Transverse colon (tissue), 4 donors: Measurements from ENCODE around the gene CDH26. TPM values are rescaled to one million over a fixed set of nuclear protein-coding genes. Genes with fewer than 3 reads are reported as not detected.

Experiments used
- DNase-seq: peaks from one replicate; pipeline ENCODE4 v3.0.0-alpha.2; 2019
- H3K27ac ChIP-seq, 4 donors: fragments of 200-600 bp; sonication (generic); 2 replicates each; pipeline ENCODE4 v1.5.1; 2016 to 2018; ENCODE audit warnings: inconsistent platforms in 4 of 4
- H3K27me3 ChIP-seq: fragments of 200-600 bp; sonication (generic); 2 replicates; pipeline ENCODE4 v1.5.1; 2017; ENCODE audit warnings: inconsistent platforms
- H3K36me3 ChIP-seq, 4 donors: fragments of 200-600 bp; sonication (generic); 2 replicates each; pipeline ENCODE4 v1.5.1; 2017 to 2019; ENCODE audit warnings: inconsistent platforms in 4 of 4
- H3K4me1 ChIP-seq, 4 donors: fragments of 200-600 bp; sonication (generic); 2 replicates each; pipeline ENCODE4 v1.5.1; 2017 to 2020; ENCODE audit warnings: inconsistent platforms in 4 of 4
- H3K4me3 ChIP-seq, 4 donors: fragments of 200-600 bp; sonication (generic); 1 replicate in 1 of 4; 2 replicates in 3 of 4; pipeline versions ENCODE4 v1.5.1 to v1.6.1; 2017 to 2019; ENCODE audit warnings: inconsistent platforms in 4 of 4
- H3K9me3 ChIP-seq, 2 donors: fragments of 200-600 bp; sonication (generic); 2 replicates each; pipeline ENCODE4 v1.5.1; 2017 to 2019; ENCODE audit warnings: inconsistent platforms in 2 of 2
- EP300 ChIP-seq: sonication (generic); formaldehyde crosslinking; IDR thresholded peaks from one replicate; pipeline ENCODE4 v1.6.1; 2017; ENCODE audit warnings: antibody characterized with exemption, low read depth
- POLR2A ChIP-seq: fragments of 450-650 bp; IDR thresholded peaks from one replicate; pipeline ENCODE4 v1.6.1; 2016; ENCODE audit warnings: antibody characterized with exemption, mild to moderate bottlenecking, moderate library complexity
- POLR2AphosphoS5 ChIP-seq, 3 donors: sonication (generic); formaldehyde crosslinking; IDR thresholded peaks; one replicate each; pipeline ENCODE4 v1.6.1; 2016; ENCODE audit warnings: antibody characterized with exemption in 3 of 3
- WGBS, 2 donors: methylation state at CpG; one replicate each; pipeline ENCODE4 v1.1.5; 2018; ENCODE audit warnings: low coverage in 1 of 2; 5-methylcytosine and 5-hydroxymethylcytosine counted together
- in situ Hi-C, 4 donors: fragments of 200-750 bp; cut with MboI; loops; one replicate each; pipeline versions ENCODE4 v1.15.0 to v1.15.1; 2017; ENCODE audit warnings: low sequenced_read_pairs in 3 of 4, low pct_ligation_motif_present in 1 of 4, low pct_unique_long_range_greater_than_20kb in 1 of 4
- intact Hi-C: fragments of 100-400 bp; cut with DNase I; formaldehyde crosslinking; loops from one replicate; pipeline ENCODE4 v1.15.1; 2023; ENCODE audit warnings: low total_unique reads
- total RNA-seq, 4 donors: library from RNA; depleted of rRNA; stranded (reverse); fragments of >200 nt; gene quantifications; one replicate each; pipeline ENCODE4 v1.1.0, GENCODE V29; 2016
- TF ChIP-seq, protein P1 (sequence below), 5 experiments: fragments of 200-600 bp in 3 of 5; fragments of 450-650 bp in 2 of 5; sonication (generic) in 3 of 5; IDR thresholded peaks; 1 replicate in 2 of 5; 2 replicates in 3 of 5; pipeline ENCODE4 v1.5.1; 2016 to 2017; ENCODE audit warnings: antibody characterized with exemption in 5 of 5, inconsistent platforms in 3 of 5, mild to moderate bottlenecking in 2 of 5, moderate library complexity in 1 of 5

The CDH26 gene
- total RNA-seq, 4 donors from 2014 or later = 1.4 to 1.9 TPM; not detected in 2

DNA sequence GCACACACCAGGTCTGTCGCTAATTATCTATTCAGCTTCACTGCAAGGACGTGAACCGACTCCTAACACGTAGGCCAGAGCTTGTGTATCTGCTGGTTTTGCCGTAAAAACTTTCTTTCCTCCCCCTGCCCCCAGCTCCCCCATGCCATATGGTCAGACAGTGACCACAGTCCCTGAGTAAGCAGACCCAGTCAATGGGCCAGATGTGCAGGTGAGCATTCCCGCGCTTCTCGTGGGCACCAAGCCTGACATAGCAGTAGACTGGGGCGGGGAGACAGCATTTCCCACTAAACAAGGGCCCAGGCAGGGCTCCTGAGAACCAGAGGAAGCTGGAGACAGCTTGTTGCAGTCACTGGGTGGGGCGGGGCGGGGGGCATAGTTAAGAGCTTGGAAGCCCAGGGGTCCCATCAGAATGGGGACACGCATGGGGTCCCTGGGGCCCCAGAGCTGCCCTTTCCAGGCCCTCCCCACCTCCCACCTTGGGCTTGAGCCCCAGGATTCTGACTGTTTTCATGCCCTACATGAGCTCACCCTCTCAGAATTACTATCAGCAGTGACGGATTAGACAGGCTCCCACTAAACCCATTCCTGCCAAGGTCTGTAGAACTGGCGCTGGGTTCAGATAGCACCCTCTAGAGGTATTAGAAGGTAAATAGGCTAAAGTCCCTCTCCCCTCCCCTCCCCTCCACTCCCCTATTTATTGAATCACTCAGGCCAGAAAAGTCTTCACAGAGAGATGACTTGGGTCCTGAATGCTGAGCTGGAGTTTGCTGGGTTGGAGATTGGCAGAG lies 51.8 kb downstream of the CDH26 start:
- 80 to 91% methylated on average over 1 to 13 of the region's 14 CpGs for WGBS, 2 donors
- Histone ChIP-seq H3K9me3 (no peaks in the 10 kb centered on the region), H3K27ac (no peak overlapping the region), H3K4me3 (no peak overlapping the region), H3K4me1 (no peaks in the 10 kb centered on the region), H3K36me3 (no peaks in the 10 kb centered on the region), H3K27me3 (no peaks in the 10 kb centered on the region)
- in situ Hi-C loops = no loop called here
- intact Hi-C loops = no loop called here
- TF ChIP-seq EP300 = no peak
- no peak for TF ChIP-seq POLR2A
- no peak for TF ChIP-seq POLR2AphosphoS5 (IDR thresholded peaks at IDR 0.05)
- TF ChIP-seq, protein P1, sequence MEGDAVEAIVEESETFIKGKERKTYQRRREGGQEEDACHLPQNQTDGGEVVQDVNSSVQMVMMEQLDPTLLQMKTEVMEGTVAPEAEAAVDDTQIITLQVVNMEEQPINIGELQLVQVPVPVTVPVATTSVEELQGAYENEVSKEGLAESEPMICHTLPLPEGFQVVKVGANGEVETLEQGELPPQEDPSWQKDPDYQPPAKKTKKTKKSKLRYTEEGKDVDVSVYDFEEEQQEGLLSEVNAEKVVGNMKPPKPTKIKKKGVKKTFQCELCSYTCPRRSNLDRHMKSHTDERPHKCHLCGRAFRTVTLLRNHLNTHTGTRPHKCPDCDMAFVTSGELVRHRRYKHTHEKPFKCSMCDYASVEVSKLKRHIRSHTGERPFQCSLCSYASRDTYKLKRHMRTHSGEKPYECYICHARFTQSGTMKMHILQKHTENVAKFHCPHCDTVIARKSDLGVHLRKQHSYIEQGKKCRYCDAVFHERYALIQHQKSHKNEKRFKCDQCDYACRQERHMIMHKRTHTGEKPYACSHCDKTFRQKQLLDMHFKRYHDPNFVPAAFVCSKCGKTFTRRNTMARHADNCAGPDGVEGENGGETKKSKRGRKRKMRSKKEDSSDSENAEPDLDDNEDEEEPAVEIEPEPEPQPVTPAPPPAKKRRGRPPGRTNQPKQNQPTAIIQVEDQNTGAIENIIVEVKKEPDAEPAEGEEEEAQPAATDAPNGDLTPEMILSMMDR (IDR thresholded peaks at IDR 0.05) = no peak
- DNase-seq = no peak

DNA sequence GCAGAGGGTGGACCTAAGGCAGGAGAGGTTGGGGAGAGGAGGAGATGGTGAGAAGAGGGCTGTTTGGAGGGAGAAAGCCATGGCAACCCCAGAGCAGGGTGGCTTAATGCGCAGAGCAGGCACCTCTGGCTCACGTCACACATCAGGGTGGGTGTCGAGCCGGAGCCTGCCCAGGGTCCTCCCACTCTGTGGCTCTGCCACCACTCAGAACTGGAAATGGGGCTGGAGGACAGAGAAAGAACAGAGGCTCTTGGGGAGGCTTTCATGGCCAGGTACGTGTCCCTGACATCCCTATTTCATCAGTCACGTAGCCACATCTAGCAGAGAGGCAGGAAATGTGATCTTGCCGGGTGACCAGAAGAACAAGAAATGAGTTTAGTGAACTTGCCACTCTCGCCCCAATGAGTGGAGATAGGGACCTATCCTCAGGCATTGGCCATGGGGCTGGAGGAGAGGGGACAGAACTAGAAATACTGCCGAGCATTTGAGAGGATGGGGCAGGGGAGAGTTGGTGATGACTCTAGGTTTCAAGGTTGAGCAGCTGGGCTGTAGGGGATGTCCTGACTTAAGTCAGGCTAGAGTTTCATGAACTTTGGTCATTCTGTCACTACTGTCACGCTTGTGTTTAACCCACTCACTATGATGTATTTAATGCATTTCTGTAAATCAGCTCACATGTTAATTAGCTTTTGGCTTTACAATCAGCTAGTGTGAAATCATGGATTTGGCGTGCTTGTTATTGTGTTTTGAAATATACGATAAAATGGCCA lies 52.7 kb downstream of the CDH26 start:
- Histone ChIP-seq H3K4me1 (no peaks in the 10 kb centered on the region), H3K9me3 (peaks cover 0 to 3% of the 10 kb centered on the region in 2 donors), H3K36me3 (no peaks in the 10 kb centered on the region), H3K27me3 (no peaks in the 10 kb centered on the region), H3K27ac (no peak overlapping the region), H3K4me3 (no peak overlapping the region)
- no peak for TF ChIP-seq EP300
- no peak for TF ChIP-seq POLR2AphosphoS5 (IDR thresholded peaks at IDR 0.05)
- in situ Hi-C loops = no loop called here
- 86 to 92% methylated on average over 10 to 12 of the region's 12 CpGs for WGBS, 2 donors
- DNase-seq = no peak
- intact Hi-C loops = no loop called here

DNA sequence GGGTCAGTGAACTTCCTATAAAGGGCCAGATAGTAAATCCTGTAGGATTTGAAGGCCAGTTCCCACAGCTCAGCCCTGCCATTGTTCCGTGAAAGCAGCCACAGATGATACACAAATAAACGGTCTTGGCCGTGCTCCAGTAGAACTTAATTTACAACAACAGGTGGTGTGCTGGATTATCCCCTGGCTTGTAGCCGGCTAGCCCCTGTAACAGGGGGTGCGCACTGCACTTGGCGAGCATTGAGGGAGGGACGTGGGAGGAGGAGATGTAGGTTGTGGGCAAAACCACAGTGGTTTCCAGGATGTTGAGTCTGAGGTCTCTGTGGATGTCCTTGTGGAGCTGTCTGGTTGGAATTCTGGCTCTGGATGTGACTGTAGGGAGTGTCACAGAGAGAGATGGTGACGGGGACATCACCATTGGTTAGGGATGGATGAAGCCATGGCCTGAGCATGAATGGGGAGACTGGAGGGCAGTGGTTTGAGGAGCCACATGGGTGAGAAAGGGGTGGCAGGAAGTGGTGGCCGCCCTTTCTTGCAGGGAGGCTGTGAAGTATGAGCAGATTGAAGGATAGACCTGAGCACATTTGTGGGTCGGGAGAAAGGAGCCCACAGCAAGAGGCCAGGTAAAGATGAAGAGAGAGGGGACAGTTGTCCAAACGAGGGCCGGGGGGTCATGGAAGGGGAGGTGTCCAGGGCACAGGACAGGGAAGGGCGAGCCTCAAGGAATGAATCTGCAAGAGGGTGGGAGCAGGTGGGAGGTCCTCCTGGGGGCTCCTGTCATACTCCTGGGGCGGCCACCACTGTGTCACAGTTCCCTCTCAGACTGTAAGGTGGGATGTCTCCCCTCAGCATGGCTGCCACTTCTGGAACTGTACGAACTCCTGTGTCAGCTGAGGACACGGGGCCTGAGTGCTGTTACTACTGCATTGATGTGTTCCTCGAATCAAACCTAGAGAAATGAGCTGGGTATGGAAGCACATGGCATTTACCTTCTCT lies 53.6 kb downstream of the CDH26 start:
- H3K27me3 ChIP-seq = no peaks in the 10 kb centered on the region
- no peak for DNase-seq
- WGBS, 2 donors = 70% methylated on average over 17 of the region's 17 CpGs; no CpG with 5 or more reads in 1 of the 2 donors
- H3K9me3 ChIP-seq = peaks cover 3 to 7% of the 10 kb centered on the region in 2 donors
- no peaks in the 10 kb centered on the region for H3K4me1 ChIP-seq
- no peak overlapping the region for H3K27ac ChIP-seq
- in situ Hi-C loops = no loop called here
- TF ChIP-seq, protein P1 (IDR thresholded peaks at IDR 0.05) = no peak
- TF ChIP-seq POLR2AphosphoS5 (IDR thresholded peaks at IDR 0.05) (no peak), EP300 (no peak), POLR2A (no peak)
- no peaks in the 10 kb centered on the region for H3K36me3 ChIP-seq
- no peak overlapping the region for H3K4me3 ChIP-seq
- intact Hi-C loops = no loop called here

DNA sequence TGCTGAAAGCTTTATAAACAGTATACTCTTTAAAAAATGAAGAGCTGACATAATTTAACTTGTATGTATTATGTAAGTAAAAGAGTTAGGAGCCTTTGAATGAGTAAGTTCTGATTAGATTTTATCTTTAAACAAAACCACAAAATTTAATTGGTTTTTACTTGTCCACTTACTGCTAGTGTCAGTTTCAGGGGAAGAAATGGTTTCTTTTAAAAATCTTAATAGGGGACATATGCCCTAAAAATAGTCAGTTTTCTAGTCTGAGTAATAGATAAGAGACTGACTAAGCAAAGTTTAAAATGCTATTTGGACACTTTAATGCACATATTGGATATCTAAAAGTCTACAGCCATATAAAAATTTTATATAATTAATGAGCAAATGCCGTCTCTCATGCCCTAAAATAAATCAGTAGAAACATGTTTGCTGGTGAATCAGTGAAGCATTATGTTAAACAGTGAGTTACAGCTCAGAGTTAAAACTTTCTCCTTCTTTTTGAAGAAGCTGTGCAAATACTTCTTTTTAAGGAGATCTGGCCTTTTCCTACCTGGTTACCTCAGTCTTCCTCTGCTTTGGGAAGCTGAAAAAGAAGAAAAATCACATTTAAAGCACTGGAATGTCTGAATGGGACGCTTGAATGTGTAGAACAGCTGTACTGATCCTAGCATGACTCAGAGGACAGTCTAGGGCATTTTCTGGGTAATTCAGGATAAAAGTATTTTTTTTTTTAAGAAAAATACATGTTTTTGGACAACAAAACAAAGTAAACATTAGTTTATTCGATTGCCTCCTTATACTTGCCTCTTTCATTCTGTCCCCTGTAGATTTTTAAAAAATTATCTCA lies 55.3 kb downstream of the CDH26 start:
- no peaks in the 10 kb centered on the region for H3K4me1 ChIP-seq
- H3K27ac ChIP-seq = no peak overlapping the region
- WGBS, 2 donors = 61 to 64% methylated on average over 3 of the region's 3 CpGs
- no peak overlapping the region for H3K4me3 ChIP-seq
- DNase-seq = no peak
- intact Hi-C loops = no loop called here
- in situ Hi-C loops = no loop called here
- H3K36me3 ChIP-seq = no peaks in the 10 kb centered on the region
- H3K9me3 ChIP-seq = peaks cover 3 to 7% of the 10 kb centered on the region in 2 donors
- H3K27me3 ChIP-seq = no peaks in the 10 kb centered on the region
- TF ChIP-seq POLR2AphosphoS5 (IDR thresholded peaks at IDR 0.05) (no peak), POLR2A (no peak), EP300 (no peak)
- TF ChIP-seq, protein P1 (IDR thresholded peaks at IDR 0.05) = no peak
